Kidney (tissue), 14 donors: ENCODE data around the gene FCHSD1. TPM values are rescaled to one million over a fixed set of nuclear protein-coding genes. Genes with fewer than 3 reads are reported as not detected.

Experiments
- DNase-seq, 5 donors: peaks; one replicate each; pipeline ENCODE4 v3.0.0-alpha.2; 2013 to 2020
- FAIRE-seq: peaks from 2 replicates; lab custom pipeline; 2012; peaks lifted over from hg19 to GRCh38; lab: Jason Lieb, UNC
- H3K27ac ChIP-seq, 2 donors: one replicate each; pipeline ENCODE4 v1.7.0; 2013; ENCODE audit warnings: low read depth in 2 of 2, low read length in 2 of 2, inconsistent platforms in 1 of 2
- H3K27me3 ChIP-seq: one replicate; pipeline ENCODE4 v1.7.1; 2013; ENCODE audit warnings: low read length, inconsistent platforms; ENCODE audit not compliant: control insufficient read depth, insufficient read depth
- H3K36me3 ChIP-seq, 3 donors: one replicate each; pipeline versions ENCODE4 v1.7.0 to v1.7.1; 2013; ENCODE audit warnings: low read length in 3 of 3, control low read depth in 1 of 3, inconsistent platforms in 1 of 3; ENCODE audit not compliant: insufficient read depth in 3 of 3, control insufficient read depth in 2 of 3
- H3K4me1 ChIP-seq, 3 donors: one replicate each; pipeline versions ENCODE4 v1.7.0 to v1.7.1; 2013; ENCODE audit warnings: low read length in 3 of 3, inconsistent platforms in 1 of 3, low read depth in 1 of 3; ENCODE audit not compliant: control insufficient read depth in 2 of 3, insufficient read depth in 2 of 3
- H3K4me3 ChIP-seq, 3 donors: one replicate each; pipeline versions ENCODE4 v1.7.0 to v1.8.1; 2013; ENCODE audit warnings: low read length in 3 of 3, control low read depth in 1 of 3, inconsistent platforms in 1 of 3
- H3K9ac ChIP-seq, 3 donors: one replicate each; pipeline versions ENCODE4 v1.7.0 to v1.7.1; 2013; ENCODE audit warnings: low read length in 3 of 3, control low read depth in 1 of 3, inconsistent platforms in 1 of 3
- H3K9me3 ChIP-seq, 3 donors: one replicate each; pipeline versions ENCODE4 v1.7.0 to v1.7.1; 2013; ENCODE audit warnings: low read length in 3 of 3, control low read depth in 1 of 3, inconsistent platforms in 1 of 3; ENCODE audit not compliant: control insufficient read depth in 2 of 3, insufficient read depth in 1 of 3
- CTCF ChIP-seq: IDR thresholded peaks from 3 replicates; pipeline ENCODE4 v1.5.1; 2012; ENCODE audit warnings: mild to moderate bottlenecking, moderate library complexity, borderline replicate concordance; ENCODE audit not compliant: insufficient read depth; ENCODE audit errors: extremely low read depth
- intact Hi-C: fragments of 100-400 bp; cut with DNase I; formaldehyde crosslinking; loops from one replicate; pipeline ENCODE4 v1.11.1; 2022
- polyA plus RNA-seq: library from polyadenylated mRNA; stranded (reverse); fragments of 350-450 nt; fragmentation: Illumina TruSeq; extraction: RNeasy Lipid Tissue Mini Kit (QIAGEN cat#74804); gene quantifications from one replicate; pipeline ENCODE4 v1.2.3, GENCODE V29; 2014; ENCODE audit warnings: low read depth, low replicate concordance; ENCODE audit not compliant: insufficient read depth
- total RNA-seq: library from RNA; stranded (reverse); fragmentation: NEBNext Ultra II Directional; extraction: Animal tissue kit (Norgen Biotek cat#: 25700); gene quantifications from one replicate; pipeline ENCODE4 v1.2.1, GENCODE V29; 2021
- donor health status: control.
- donor health status: control.
- donor health status: control.
- donor health status: control.
- donor health status: control.
- donor health status: DM: yes; HTN: yes; CAD: no.
- donor health status: Normal renal cell carcinoma (clear cell type).

FCHSD1 gene
- total and polyA plus RNA-seq, 2 donors from 2014 or later: 6.4 to 20.3 TPM

- Histone ChIP-seq H3K9me3 (no peaks in the 10 kb centered on the region), H3K27ac (peak overlapping the region; percentile 47 to 78), H3K9ac (peak overlapping the region in 1 of 3 donors; percentile 10), H3K36me3 (no peaks in the 10 kb centered on the region), H3K4me1 (peaks cover 0 to 29% (median 8%) of the 10 kb centered on the region in 3 donors), H3K4me3 (peak overlapping the region in 1 of 3 donors; percentile 10), H3K27me3 (no peaks in the 10 kb centered on the region)
- no peak for TF ChIP-seq CTCF
- DNase-seq: no peak
- intact Hi-C loops: no loop called here
- no peak for FAIRE-seq
Measured at GRCh38 chr5:141608046-141608445, 43.2 kb downstream of the FCHSD1 start.

DNA sequence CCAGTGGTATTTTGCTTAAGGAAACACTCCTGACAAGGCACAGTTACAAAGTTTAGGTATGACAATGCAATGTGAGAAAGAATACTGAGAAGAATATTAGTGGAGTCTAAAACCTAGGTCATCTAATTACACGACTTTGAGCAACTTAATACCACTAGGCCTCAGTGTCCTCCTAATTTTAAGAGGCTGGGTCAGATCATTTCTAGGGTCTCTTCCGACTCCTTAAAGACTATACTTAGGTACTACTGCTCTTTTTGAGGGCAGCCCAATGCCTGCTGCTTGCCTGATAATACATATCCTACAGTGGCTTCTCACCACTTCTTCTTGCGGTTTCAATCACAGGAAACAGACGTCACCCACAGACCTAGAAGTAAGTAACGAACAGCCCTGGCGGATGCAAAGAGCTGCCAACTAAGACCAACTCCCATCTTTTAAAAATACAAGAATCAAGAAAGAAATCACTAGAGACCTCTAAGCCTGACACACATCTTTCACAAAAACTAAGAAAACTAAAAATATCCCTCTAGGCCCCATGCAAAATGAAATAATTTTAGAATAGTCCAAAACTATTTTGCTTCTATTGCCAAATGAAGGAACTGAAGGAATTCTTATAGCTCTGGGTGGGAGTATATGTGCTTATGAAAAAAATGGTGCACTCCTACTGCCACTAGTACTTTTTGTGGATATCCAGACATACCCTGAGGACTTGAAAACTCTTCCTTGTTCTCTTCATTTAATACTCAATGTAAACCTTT lies 45.5 kb downstream of the FCHSD1 start:
- Histone ChIP-seq H3K9me3 (no peaks in the 10 kb centered on the region), H3K4me3 (no peak overlapping the region), H3K27ac (peak overlapping the region in 1 of 2 donors; percentile 57), H3K36me3 (no peaks in the 10 kb centered on the region), H3K27me3 (no peaks in the 10 kb centered on the region), H3K4me1 (peaks cover 0 to 22% (median 8%) of the 10 kb centered on the region in 3 donors), H3K9ac (no peak overlapping the region)
- FAIRE-seq (no peak), DNase-seq (peak in 1 of 5 donors; percentile 26)
- no peak for TF ChIP-seq CTCF
- intact Hi-C loops: no loop called here

- FAIRE-seq: peak; percentile 6
- Histone ChIP-seq H3K27ac (no peak overlapping the region), H3K4me3 (no peak overlapping the region), H3K36me3 (no peaks in the 10 kb centered on the region), H3K9me3 (no peaks in the 10 kb centered on the region), H3K4me1 (peaks cover 0 to 17% (median 6%) of the 10 kb centered on the region in 3 donors), H3K27me3 (no peaks in the 10 kb centered on the region), H3K9ac (peak overlapping the region in 1 of 3 donors; percentile 34)
- TF ChIP-seq CTCF: no peak
- intact Hi-C loops: no loop called here
- peak in 2 of 5 donors; percentile 12 to 53 for DNase-seq
Measured at GRCh38 chr5:141603923-141604717, 47.1 kb downstream of the FCHSD1 start.
